GM12878 (cell line): ENCODE results near the gene C14orf93. TPM values are rescaled to one million over a fixed set of nuclear protein-coding genes. Genes with fewer than 3 reads are reported as not detected.

Experiments used
- ATAC-seq: fragments of 200-7000 bp; cut with Tn5 transposase; 3 replicates; pipeline ENCODE4 v1.9.1; 2020; ENCODE audit warnings: mild to moderate bottlenecking, moderate library complexity
- BruUV-seq: library from RNA; stranded (reverse); fragments of 400-500 nt; replicated peaks from 2 replicates; lab custom pipeline; 2021; lab: Mats Ljungman, UMichigan
- CTCF ChIA-PET: fragments of 300-600 bp; sonication (Branson Sonifier 250); formaldehyde crosslinking; extraction: SDS; loops from one replicate; lab custom pipeline; 2021; ENCODE audit warnings: inconsistent platforms; lab: Yijun Ruan, JAX
- POLR2A ChIA-PET: fragments of 350-600 bp; formaldehyde crosslinking; extraction: SDS; loops from one replicate; lab custom pipeline; 2021; ENCODE audit warnings: inconsistent platforms; lab: Charles Lee
- RAD21 ChIA-PET: fragments of 300-600 bp; sonication (Branson Sonifier 250); formaldehyde crosslinking; loops from one replicate; lab custom pipeline; 2023; ENCODE audit warnings: antibody characterized with exemption; ENCODE audit not compliant: unreplicated experiment; lab: Charles Lee
- SMC1A ChIA-PET: fragments of 300-600 bp; sonication (Branson Sonifier 250); formaldehyde crosslinking; loops from one replicate; lab custom pipeline; 2023; ENCODE audit not compliant: unreplicated experiment, uncharacterized antibody; lab: Charles Lee
- DNase-seq: peaks from one replicate; pipeline ENCODE4 v3.0.0-alpha.2; 2011; ENCODE audit warnings: low read depth, low spot score
- FAIRE-seq: peaks from 3 replicates; lab custom pipeline; 2011; peaks lifted over from hg19 to GRCh38; lab: Jason Lieb, UNC
- H2AFZ ChIP-seq: 2 replicates; pipeline ENCODE4 v1.6.0; 2011; ENCODE audit warnings: low read depth, low read length, control low read depth; ENCODE audit not compliant: control insufficient read depth
- H3K27ac ChIP-seq: 2 replicates; pipeline ENCODE4 v1.5.1; 2011; ENCODE audit warnings: control low read depth; ENCODE audit not compliant: control insufficient read depth, insufficient read depth
- H3K27me3 ChIP-seq, 2 experiments: replicated peaks in 1 of 2; 2 replicates each; pipeline versions ENCODE4 v1.6.0 to v1.6.1; 2011; ENCODE audit warnings: low read length in 1 of 2; ENCODE audit not compliant: control insufficient read depth in 2 of 2, insufficient read depth in 2 of 2
- H3K36me3 ChIP-seq, 2 experiments: 2 replicates each; pipeline ENCODE4 v1.5.1; 2011; ENCODE audit warnings: low read length in 1 of 2; ENCODE audit not compliant: control insufficient read depth in 2 of 2, insufficient read depth in 2 of 2
- H3K4me1 ChIP-seq: 2 replicates; pipeline ENCODE4 v1.6.1; 2011; ENCODE audit warnings: mild to moderate bottlenecking, low read length, moderate library complexity, mixed read lengths; ENCODE audit not compliant: control insufficient read depth, insufficient read depth
- H3K4me2 ChIP-seq: 2 replicates; pipeline ENCODE4 v1.6.0; 2011; ENCODE audit warnings: control low read depth; ENCODE audit not compliant: control insufficient read depth, insufficient read depth
- H3K4me3 ChIP-seq: fragments of 200-600 bp; sonication (generic); 2 replicates; pipeline ENCODE4 v1.5.1; 2016
- H3K79me2 ChIP-seq: 2 replicates; pipeline ENCODE4 v1.6.0; 2011; ENCODE audit warnings: low read length; ENCODE audit not compliant: control insufficient read depth, insufficient read depth
- H3K9ac ChIP-seq: 2 replicates; pipeline ENCODE4 v1.8.0; 2011; ENCODE audit warnings: low read length, control low read depth, mixed read lengths; ENCODE audit not compliant: control insufficient read depth, insufficient read depth
- H3K9me3 ChIP-seq: replicated peaks from 3 replicates; pipeline ENCODE4 v1.5.1; 2011; ENCODE audit warnings: mild to moderate bottlenecking, low read length; ENCODE audit not compliant: control insufficient read depth, insufficient read depth
- H4K20me1 ChIP-seq: 2 replicates; pipeline ENCODE4 v1.6.0; 2011; ENCODE audit not compliant: control insufficient read depth, insufficient read depth
- CREB1 ChIP-seq: IDR thresholded peaks from 2 replicates; pipeline ENCODE4 v1.6.1; 2012; ENCODE audit warnings: low read depth, mild to moderate bottlenecking, inconsistent platforms
- CREM ChIP-seq: IDR thresholded peaks from 2 replicates; pipeline ENCODE4 v1.6.1; 2014; ENCODE audit warnings: antibody characterized with exemption, low read depth
- CTCF ChIP-seq, 3 experiments: IDR thresholded peaks in 2 of 3; conservative IDR thresholded peaks in 1 of 3; 2 replicates each; pipeline ENCODE4 v1.5.1; 2011; ENCODE audit warnings: low read depth in 3 of 3, low read length in 3 of 3, mild to moderate bottlenecking in 3 of 3, control low read depth in 2 of 3, moderate library complexity in 2 of 3, inconsistent platforms in 1 of 3, mixed read lengths in 1 of 3; ENCODE audit not compliant: control insufficient read depth in 2 of 3, insufficient read depth in 1 of 3; ENCODE audit errors: extremely low read depth in 1 of 3
- DPF2 ChIP-seq: fragments of 450-650 bp; IDR thresholded peaks from 2 replicates; pipeline ENCODE4 v1.6.1; 2017; ENCODE audit warnings: mild to moderate bottlenecking
- E2F4 ChIP-seq: IDR thresholded peaks from 2 replicates; pipeline ENCODE4 v1.6.1; 2012; ENCODE audit warnings: low read depth, low read length, improper control_type of control experiment
- ESRRA ChIP-seq: IDR thresholded peaks from 2 replicates; pipeline ENCODE4 v1.6.1; 2012; ENCODE audit warnings: mild to moderate bottlenecking, low read length, improper control_type of control experiment
- JUNB ChIP-seq: IDR thresholded peaks from 2 replicates; pipeline ENCODE4 v1.6.1; 2016; ENCODE audit warnings: antibody characterized with exemption, mild to moderate bottlenecking
- LARP7 ChIP-seq: fragments of 450-650 bp; IDR thresholded peaks from 2 replicates; pipeline ENCODE4 v1.6.1; 2017; ENCODE audit warnings: mild to moderate bottlenecking
- MEF2B ChIP-seq: fragments of 450-650 bp; IDR thresholded peaks from 2 replicates; pipeline ENCODE4 v1.6.1; 2018; ENCODE audit warnings: mild to moderate bottlenecking, moderate library complexity; ENCODE audit not compliant: partially characterized antibody, poor library complexity, severe bottlenecking
- MTA3 ChIP-seq: IDR thresholded peaks from 2 replicates; pipeline ENCODE4 v1.6.1; 2012; ENCODE audit warnings: low read length, inconsistent platforms, borderline replicate concordance
- NBN ChIP-seq: fragments of 450-650 bp; IDR thresholded peaks from 2 replicates; pipeline ENCODE4 v1.6.1; 2016
- NR2C1 ChIP-seq: fragments of 450-650 bp; IDR thresholded peaks from 2 replicates; pipeline ENCODE4 v1.6.1; 2017; ENCODE audit warnings: antibody characterized with exemption, mild to moderate bottlenecking, moderate library complexity
- NR2C2 ChIP-seq: IDR thresholded peaks from 2 replicates; pipeline ENCODE4 v1.6.1; 2011; ENCODE audit warnings: borderline replicate concordance, low read depth; ENCODE audit not compliant: control insufficient read depth, insufficient read length
- NR2F1 ChIP-seq: fragments of 450-650 bp; conservative IDR thresholded peaks from 2 replicates; pipeline ENCODE4 v1.6.1; 2017; ENCODE audit warnings: mild to moderate bottlenecking
- RUNX3 ChIP-seq: IDR thresholded peaks from 2 replicates; pipeline ENCODE4 v1.6.1; 2012; ENCODE audit warnings: low read length, inconsistent platforms
- TCF3 ChIP-seq: IDR thresholded peaks from 2 replicates; pipeline ENCODE4 v1.6.1; 2012; ENCODE audit warnings: low read depth, mild to moderate bottlenecking, low read length, borderline replicate concordance; ENCODE audit not compliant: insufficient read depth
- ZZZ3 ChIP-seq: IDR thresholded peaks from 2 replicates; pipeline ENCODE4 v1.6.1; 2011; ENCODE audit warnings: low read depth; ENCODE audit not compliant: control insufficient read depth, insufficient read length
- WGBS: methylation state at CpG from one replicate; pipeline ENCODE4 v1.1.6; 2016; ENCODE audit warnings: low lambda C conversion rate; ENCODE audit not compliant: insufficient replicate concordance, insufficient coverage; ENCODE audit errors: missing lambda C conversion rate; 5-methylcytosine and 5-hydroxymethylcytosine counted together
- in situ Hi-C: fragments of 300-500 bp; cut with MboI; formaldehyde crosslinking; loops from 9 replicates; pipeline ENCODE4 v1.14.3; 2018; ENCODE audit warnings: mixed read lengths
- intact Hi-C: fragments of 100-400 bp; cut with micrococcal nuclease; formaldehyde crosslinking; loops from one replicate; pipeline ENCODE4 v1.14.2; 2022; ENCODE audit not compliant: unreplicated experiment
- polyA plus RNA-seq, 11 experiments: library from polyadenylated mRNA; depleted of rRNA in 4 of 11; unstranded in 6 of 11; stranded (reverse) in 5 of 11; fragments of >200 nt; fragmentation: Nextera tagmentation in 4 of 11; fragmentation: Illumina TruSeq in 1 of 11; extraction: Ambion mirVana in 4 of 11; extraction: Trizol in 1 of 11; gene quantifications; 1 replicate in 1 of 11; 2 replicates in 10 of 11; pipeline versions ENCODE4 v1.2.1 to v1.2.3, GENCODE V29; 2011 to 2016; ENCODE audit warnings: inconsistent platforms in 2 of 11, missing spikeins in 2 of 11, low read depth in 1 of 11
- total RNA-seq, 4 experiments: library from RNA; depleted of rRNA in 3 of 4; stranded (reverse); fragments of >200 nt in 3 of 4; fragmentation: Illumina TruSeq in 1 of 4; extraction: Trizol in 1 of 4; gene quantifications; 2 replicates each; pipeline versions ENCODE4 v1.2.1 to v1.2.3, GENCODE V29; 2013 to 2021

Gene C14orf93
- total and polyA plus RNA-seq, 10 of the 15 experiments (the other 5 are each of a cell fraction or from before 2014, with no cell fraction given): 1.8 to 13.9 (median 10.2) TPM

GRCh38 chr14:22984959-22985658 is 24.8 kb downstream of the C14orf93 start:
- no TSS peak for BruUV-seq
- CTCF ChIA-PET: interaction anchor here (0.6 to 25.0 kb wide), 24 partner anchors 8 to 595 kb away, joined by 3 to 853 read pairs (median 8); partner anchors contain the start of genes ACIN1, C14orf119, CDH24 and HAUS4
- Histone ChIP-seq H3K9me3 (no peaks in the 10 kb centered on the region), H3K4me2 (no peak overlapping the region), H3K4me3 (no peak overlapping the region), H2AFZ (no peak overlapping the region), H3K79me2 (no peaks in the 10 kb centered on the region), H4K20me1 (no peaks in the 10 kb centered on the region), H3K27ac (no peak overlapping the region)
- no peak for FAIRE-seq
- 83% methylated on average over 6 of the region's 6 CpGs for WGBS
- SMC1A ChIA-PET: interaction anchor here (0.7 to 7.6 kb wide), 17 partner anchors 9 to 413 kb away, joined by 3 to 156 read pairs (median 6); partner anchors contain the start of genes ACIN1, CDH24 and PRMT5
- TF ChIP-seq NR2C1 (no peak), ZZZ3 (no peak), NBN (no peak), CREB1 (no peak), CTCF (IDR thresholded peaks at IDR 0.05 in 2 of 3, conservative IDR thresholded peaks at IDR 0.05 in 1 of 3; ENCODE audit: control insufficient read depth in 2 of 3, extremely low read depth in 1 of 3, insufficient read depth in 1 of 3, low read depth in 3 of 3, low read length in 3 of 3) (no peak), NR2F1 (no peak), MEF2B (no peak), JUNB (no peak), ESRRA (no peak), NR2C2 (no peak), DPF2 (no peak), RUNX3 (no peak), LARP7 (no peak), CREM (no peak), E2F4 (no peak), MTA3 (no peak), TCF3 (no peak)
- TF ChIP-seq, all 136 proteins: peak for 0
- Histone ChIP-seq H3K9ac (no peak overlapping the region), H3K36me3 (no peaks in the 10 kb centered on the region; a peak in 1 of 4 replicates), H3K27me3 (peaks cover 4 to 10% of the 10 kb centered on the region in 2 experiments), H3K4me1 (no peaks in the 10 kb centered on the region; the same call in 1 of the 2 replicates)
- POLR2A ChIA-PET: interaction anchor here (1.1 to 2.3 kb wide), 3 partner anchors 12 to 70 kb away, joined by 3 to 17 read pairs (median 5); no protein-coding TSS in a partner anchor
- RAD21 ChIA-PET: interaction anchor here (0.8 to 9.1 kb wide), 9 partner anchors 8 to 77 kb away, joined by 3 to 224 read pairs (median 7); partner anchors contain the start of genes CDH24, HAUS4 and PRMT5
- DNase-seq (no peak), ATAC-seq (no peak)
- in situ Hi-C loops (loop anchor here (5.0 kb wide), 1 partner anchor 413 kb away; no protein-coding TSS in a partner anchor), intact Hi-C loops (loop anchor here (10.0 kb wide), 1 partner anchor 600 kb away; no protein-coding TSS in a partner anchor)
